ELR (cell line): ENCODE results near the gene SIGLECL1.
A peak's percentile ranks its signal among the peaks of the same experiment; 100 is the strongest.

Experiments
- DNase-seq: peaks from one replicate; pipeline ENCODE4 v3.0.0-alpha.2; 2015; ENCODE audit warnings: low read depth

SIGLECL1 gene

DNA sequence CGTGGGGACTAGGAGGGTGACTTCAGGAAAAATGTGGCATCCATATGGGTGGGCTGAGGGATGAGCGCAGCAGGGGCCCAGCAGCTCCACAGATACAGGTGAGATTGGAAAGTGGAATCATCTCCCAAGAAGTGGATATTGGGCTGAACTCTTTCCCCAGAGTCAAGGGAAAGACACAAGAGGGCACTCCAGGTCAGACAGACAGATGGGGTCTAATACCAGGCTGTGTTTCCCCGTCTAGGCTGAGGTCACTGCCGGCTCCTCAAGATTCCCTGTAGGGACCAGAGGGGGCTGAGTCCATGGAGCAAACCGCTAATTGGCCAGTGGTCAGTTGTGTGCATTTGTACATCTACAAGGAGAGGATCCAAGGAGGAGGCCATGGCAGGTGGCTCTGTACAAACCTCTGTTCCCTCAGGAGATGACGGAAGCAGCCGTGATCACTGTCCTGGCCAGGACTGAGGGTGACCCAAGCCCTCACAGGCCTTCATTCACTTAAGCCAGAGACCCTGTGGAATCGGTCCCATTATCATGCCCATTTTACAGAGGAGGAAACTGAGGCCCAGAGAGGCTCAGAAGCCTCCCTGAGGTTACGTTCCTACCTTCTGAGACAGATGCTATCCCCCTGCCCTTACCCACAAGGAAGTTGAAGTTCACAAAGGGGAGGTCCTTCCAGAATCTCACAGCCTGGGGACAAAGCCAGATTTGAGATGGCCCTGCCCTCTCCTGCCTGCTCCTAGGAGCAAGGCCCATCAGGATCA lies 45.6 kb downstream of the SIGLECL1 start:
- peak; percentile 14 for DNase-seq

GRCh38 chr19:51297406-51297805 lies 46.5 kb downstream of the SIGLECL1 start:
- DNase-seq = no peak

DNA sequence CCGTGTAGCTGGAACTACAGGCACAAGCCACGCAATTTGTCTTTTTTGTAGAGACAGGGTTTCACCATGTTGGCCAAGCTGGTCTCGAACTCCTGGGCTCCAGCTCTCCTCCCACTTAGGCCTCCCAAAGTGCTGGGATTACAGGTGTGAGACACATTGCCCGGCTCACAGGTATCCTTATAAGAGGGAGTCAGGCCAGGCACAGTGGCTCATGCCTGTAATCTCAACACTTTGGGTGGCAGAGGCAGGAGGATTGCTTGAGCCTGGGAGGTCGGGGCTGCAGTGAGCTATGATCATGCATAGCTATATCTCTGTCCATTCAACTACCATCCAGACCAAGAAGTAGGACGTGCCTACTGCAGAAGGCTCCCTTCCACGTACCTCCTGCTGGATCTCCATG lies 50.4 kb downstream of the SIGLECL1 start:
- no peak for DNase-seq

GRCh38 chr19:51305479-51305878 lies 54.6 kb downstream of the SIGLECL1 start:
- DNase-seq = no peak

DNA sequence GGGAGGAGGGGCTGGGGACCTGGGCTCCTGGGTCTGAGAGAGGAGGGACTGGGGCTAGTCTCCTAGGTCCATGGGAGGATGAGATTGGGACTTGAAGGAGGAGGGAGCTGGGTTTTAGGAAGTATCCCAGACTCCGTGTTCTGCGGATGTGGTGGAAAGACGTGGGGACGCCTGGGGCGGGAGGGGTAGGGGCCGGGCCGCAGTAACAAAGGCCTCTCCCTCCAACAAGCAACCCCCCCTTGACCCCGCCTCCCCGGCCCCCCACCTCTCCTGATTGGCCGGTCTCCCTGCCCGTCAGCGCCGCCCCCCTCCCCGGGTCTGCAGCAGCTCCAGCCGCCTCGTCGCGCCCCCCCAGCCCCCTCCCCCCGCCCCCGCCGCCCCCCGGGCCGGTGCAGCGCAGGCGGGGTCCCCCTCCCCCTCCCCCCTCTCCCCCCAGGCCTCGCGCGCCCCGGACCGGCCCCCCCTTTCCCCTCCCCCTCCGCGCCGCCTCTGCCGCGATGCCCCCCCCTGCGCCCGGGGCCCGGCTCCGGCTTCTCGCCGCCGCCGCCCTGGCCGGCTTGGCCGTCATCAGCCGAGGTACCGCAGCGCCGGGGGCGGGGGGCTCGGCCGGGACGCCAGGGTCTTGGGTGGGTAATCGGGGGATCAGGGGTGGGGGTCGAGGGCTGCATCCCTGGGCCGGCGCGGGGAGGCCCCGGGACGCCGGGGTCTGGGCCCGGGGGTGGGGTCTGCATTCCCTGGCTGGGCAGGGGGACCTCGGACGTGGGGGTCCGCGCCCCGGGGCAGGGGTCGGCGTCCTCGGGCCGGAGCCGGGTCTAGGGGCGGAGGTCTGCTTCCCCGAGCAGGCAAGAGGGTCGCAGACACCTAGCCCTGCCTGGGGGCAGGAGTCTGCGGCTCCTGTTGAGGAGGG lies 60.7 kb downstream of the SIGLECL1 start, which contains the start of gene IGLON5:
IGLON5 (plus strand) TSS at position 294 of the 907 bp plus-strand sequence; CDS start at position 498, 204 bp downstream.
- DNase-seq = no peak

DNA sequence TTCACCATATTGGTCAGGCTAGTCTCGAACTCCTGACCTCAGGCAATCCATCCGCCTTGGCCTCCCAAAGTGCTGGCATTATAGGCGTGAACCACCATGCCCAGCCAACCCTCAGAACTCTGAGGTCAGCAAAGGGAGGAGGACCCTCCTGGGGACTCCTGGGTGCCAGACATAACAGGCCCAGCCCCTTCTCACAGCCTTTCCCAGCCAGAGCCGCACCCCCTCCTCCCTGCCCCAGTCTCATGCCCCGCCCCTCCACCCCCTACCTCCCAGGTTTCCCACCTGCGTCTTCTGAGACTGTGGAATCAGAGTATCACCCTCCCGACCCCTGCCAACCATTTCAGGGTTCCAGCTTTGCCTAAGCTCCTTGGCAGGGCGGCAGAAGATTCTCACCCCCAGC lies 65.8 kb downstream of the SIGLECL1 start:
- DNase-seq = no peak

DNA sequence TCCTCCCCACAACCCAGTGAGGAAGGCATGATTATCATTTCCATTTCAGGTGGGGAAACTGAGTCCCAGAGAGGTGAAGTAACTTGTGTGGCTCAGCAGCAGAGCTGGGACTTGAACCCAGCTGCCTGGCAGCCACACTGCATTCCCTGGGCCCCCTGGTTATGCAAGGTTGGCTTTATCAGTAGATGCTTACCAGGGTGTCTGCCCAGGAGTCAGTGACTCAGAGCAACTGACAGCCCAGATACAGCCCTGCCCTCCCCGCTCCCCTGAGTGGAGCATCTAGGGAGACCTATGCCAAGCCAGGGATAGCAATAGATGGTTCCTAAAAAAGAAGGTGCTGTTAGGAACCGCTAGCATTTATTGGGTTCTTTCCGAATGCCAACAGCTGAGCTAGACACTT lies 66.5 kb downstream of the SIGLECL1 start:
- no peak for DNase-seq

DNA sequence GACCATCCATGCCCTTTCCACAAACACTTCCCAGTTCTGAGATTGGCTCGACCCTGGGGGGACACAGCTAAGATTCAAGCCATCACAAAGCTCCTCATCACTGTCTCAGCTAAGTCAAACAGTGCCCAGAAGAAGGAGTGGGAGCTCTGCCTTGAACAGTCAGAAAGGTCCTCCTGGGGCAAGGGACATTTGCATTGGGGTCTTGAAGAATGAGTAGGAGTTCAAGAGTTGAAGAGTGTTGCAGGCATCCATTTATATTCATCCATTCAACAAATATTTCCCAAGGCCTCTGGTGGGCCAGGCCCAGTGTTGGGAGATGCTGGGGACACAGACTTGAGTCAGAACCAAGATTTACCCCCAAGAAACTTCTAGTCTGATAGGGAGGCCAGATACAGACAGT lies 67.1 kb downstream of the SIGLECL1 start:
- no peak for DNase-seq
